ENCODE results near the gene LSS. TPM values are rescaled to one million over a fixed set of nuclear protein-coding genes. Genes with fewer than 3 reads are reported as not detected.

LSS gene
- total RNA-seq, 1 experiment from 2014 or later = 45.5 TPM

DNA sequence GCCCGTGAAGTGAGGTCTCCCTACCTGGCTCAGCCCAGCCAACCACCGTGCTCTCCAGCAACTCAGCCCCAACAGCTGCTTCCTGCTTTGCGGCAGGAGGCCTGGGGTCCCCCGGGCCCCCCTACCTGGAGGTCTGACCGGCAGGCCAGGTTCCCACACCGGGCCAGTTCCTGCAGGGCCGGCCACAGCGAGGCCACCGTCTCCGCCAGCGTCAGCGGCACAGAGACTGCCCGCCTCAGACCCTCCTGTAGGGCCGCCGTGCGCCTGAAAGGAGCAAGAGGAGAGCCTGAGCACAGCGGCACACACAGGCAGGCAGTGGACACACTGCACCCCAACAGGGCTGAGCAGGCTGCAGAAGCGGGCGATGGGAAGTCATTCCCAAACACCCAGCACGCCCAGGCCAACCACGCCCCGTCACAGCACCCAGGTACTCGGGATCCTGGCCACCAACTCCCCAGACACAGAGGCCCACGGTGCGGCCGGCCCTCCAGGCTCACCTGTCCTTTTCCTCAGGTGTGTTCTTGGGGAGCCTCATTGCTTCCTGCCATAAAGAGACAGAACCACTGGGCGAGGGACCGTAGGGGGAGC, 90.1 kb downstream of the LSS start:
- Mint-ChIP-seq H3K27ac (ENCODE audit: low read depth, unreplicated experiment) (no peak overlapping the region), H3K9me3 (ENCODE audit: unreplicated experiment) (no peaks in the 10 kb centered on the region), H3K27me3 (ENCODE audit: insufficient read depth, unreplicated experiment) (peaks cover 16% of the 10 kb centered on the region), H3K4me3 (ENCODE audit: unreplicated experiment) (no peak overlapping the region), H3K36me3 (ENCODE audit: insufficient read depth, unreplicated experiment) (no peaks in the 10 kb centered on the region), H3K4me1 (ENCODE audit: insufficient read depth, unreplicated experiment) (no peaks in the 10 kb centered on the region)
- TF ChIP-seq, protein P1, sequence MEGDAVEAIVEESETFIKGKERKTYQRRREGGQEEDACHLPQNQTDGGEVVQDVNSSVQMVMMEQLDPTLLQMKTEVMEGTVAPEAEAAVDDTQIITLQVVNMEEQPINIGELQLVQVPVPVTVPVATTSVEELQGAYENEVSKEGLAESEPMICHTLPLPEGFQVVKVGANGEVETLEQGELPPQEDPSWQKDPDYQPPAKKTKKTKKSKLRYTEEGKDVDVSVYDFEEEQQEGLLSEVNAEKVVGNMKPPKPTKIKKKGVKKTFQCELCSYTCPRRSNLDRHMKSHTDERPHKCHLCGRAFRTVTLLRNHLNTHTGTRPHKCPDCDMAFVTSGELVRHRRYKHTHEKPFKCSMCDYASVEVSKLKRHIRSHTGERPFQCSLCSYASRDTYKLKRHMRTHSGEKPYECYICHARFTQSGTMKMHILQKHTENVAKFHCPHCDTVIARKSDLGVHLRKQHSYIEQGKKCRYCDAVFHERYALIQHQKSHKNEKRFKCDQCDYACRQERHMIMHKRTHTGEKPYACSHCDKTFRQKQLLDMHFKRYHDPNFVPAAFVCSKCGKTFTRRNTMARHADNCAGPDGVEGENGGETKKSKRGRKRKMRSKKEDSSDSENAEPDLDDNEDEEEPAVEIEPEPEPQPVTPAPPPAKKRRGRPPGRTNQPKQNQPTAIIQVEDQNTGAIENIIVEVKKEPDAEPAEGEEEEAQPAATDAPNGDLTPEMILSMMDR (IDR thresholded peaks at IDR 0.05; ENCODE audit: unreplicated experiment) = no peak
- no TSS peak for BruUV-seq (replicated peaks)
- intact Hi-C loops (cut with micrococcal nuclease) = no loop called here
- no peak for DNase-seq (ENCODE audit: unreplicated experiment)
- ChIA-PET CTCF (interaction anchor here (0.6 kb wide), 1 partner anchor 21 kb away, joined by 3 read pairs; no protein-coding TSS in a partner anchor), POLR2A (no interaction called here)

Other genes with a start within 250 kb of the LSS start
- gene COL6A1, start 247.0 kb downstream of the LSS start, total RNA-seq (2022) = 3.2 and 3.5 TPM in 2 replicates
- 0.61 and 1.9 TPM in 2 replicates for gene COL6A2, start 130.7 kb downstream of the LSS start, total RNA-seq (2022)
- 0.20 TPM in 1 of 2 replicates, not detected in the other for gene FTCD, start 73.2 kb downstream of the LSS start, total RNA-seq (2022)
- 10.5 and 11.3 TPM in 2 replicates for gene SPATC1L, start 44.3 kb downstream of the LSS start, total RNA-seq (2022)
- 118 and 128 TPM in 2 replicates for gene MCM3AP, start 56.8 kb upstream of the LSS start, total RNA-seq (2022)
- gene YBEY, start 57.6 kb upstream of the LSS start, total RNA-seq (2022) = 26.7 and 29.9 TPM in 2 replicates
- 6.4 and 7.8 TPM in 2 replicates for gene C21orf58, start 95.1 kb upstream of the LSS start, total RNA-seq (2022)
- gene PCNT, start 95.4 kb upstream of the LSS start, total RNA-seq (2022) = 31.6 and 34.0 TPM in 2 replicates
- 39.6 and 55.1 TPM in 2 replicates for gene DIP2A, start 230.1 kb upstream of the LSS start, total RNA-seq (2022)